ENCODE data around the gene OR52E5.

The OR52E5 gene

DNA sequence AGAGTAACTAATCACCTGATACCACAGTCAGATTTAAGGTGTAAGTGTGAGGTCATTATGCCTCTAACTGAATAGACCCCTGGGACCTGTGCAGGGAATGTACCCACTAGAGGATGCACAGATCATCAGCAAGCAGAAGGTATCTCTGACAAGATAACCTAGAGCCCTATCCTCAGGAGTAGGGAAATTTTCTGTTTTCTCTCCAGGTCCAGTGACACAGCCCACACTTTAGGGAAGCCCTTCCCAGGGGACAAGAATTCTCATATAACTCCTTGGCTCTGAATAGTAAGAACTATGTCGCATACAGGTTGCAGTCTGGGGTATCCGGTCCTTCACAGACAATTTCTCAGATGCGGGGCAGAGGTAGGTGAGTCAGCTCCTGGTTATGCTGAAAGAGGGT lies at the start of gene OR52E5:
Gene OR52E5, plus strand, starts transcription at position 301 of the 400 bp plus-strand sequence. CDS start 7,569 bp downstream, outside the sequence.
- DNase-seq (ENCODE audit: low read depth): no peak

DNA sequence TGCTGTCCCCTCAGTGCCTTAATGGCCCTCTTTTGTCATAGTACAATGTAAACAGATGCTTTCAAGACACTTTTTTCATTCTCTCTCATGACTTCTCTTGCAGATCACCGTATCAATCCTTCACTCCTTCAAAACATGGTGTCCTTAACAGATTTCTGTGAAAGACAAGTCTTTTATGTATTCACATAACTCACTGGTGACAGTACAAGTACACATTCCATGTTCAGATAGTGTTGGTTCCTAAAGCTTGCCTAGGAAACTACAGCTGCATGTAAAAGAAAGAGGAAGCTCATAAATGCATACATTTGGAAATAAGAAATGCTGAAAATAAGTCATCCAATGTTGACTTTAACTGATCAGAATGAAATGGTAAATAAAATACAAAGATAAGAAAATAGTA lies 46.3 kb upstream of the OR52E5 start:
- DNase-seq (ENCODE audit: low read depth): no peak

DNA sequence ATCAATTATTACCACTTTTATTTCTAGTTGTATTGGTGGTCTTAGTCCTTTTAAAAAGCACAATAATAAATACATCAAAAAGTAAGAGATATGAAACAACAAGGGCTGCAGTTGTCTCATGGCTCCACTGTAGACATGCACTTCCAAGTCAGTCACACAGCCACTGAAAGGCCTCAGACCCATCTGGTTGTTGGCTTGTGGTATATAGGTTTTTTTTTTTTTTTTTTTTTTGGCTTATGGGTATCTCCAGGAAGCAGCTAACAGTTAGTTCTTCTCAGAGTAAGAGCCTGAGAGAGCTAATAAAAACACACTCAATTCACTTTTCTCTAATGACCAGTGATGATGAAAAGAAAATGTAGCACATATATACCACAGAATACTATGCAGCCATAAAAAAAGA lies 45.3 kb upstream of the OR52E5 start:
- no peak for DNase-seq (ENCODE audit: low read depth)

DNA sequence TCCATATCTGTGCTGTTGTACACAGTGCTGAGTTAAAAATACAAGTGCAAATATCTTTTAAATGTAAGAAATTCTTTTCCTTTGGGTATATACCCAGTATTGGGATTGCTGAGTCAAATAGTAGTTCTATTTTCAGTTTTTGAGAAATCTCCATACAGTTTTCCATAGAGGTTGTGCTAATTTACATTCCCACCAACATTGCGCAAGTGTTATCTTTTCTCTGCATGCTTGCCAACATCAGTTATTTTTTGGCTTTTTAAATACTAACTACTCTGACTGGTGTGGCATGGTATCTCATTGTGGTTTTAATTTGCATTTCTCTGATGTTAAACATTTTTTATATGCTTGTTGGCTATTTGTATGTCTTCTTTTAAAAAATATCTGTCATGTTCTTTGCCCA lies 42.0 kb upstream of the OR52E5 start:
- no peak for DNase-seq (ENCODE audit: low read depth)

DNA sequence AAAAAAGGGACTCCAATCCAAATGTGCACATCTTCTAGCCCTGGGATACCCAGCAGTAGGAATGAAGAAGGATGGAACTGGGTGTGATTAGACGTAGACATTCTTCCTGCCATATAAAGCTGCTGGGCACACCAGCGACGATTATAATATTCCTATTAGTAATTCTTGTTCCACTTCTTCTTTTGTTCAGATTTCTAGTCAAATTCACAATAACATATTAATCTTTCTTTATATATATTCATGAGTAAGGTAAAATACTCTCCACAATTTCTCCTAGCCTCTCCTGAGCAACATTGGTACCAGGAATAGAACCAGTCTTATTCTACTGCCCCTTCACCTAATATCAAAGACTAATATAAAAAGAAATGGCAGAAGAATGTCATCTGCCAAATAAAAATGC lies 35.4 kb upstream of the OR52E5 start, which contains the start of gene OR52E8:
Gene OR52E8, minus strand, starts transcription at position 101 of the 400 bp plus-strand sequence. Its CDS starts 0 bp downstream, at position 101.
- no peak for DNase-seq (ENCODE audit: low read depth)

DNA sequence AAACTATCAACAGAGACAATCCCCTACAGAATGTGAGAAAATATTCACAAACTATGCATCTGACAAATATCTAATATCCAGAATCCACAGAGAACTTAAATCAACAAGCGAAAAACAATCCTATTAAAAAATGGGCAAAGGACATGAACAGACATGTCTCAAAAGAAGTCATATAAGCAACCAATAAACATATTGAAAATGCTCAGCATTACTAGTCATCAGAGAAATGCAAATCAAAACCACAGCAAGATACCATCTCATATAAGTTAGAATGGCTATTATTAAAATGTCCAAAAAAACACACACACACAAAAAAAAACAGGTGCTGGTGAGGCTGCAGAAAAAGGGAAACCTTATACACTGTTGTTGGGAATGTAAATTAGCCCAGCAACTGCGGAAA lies 27.2 kb upstream of the OR52E5 start:
- no peak for DNase-seq (ENCODE audit: low read depth)

DNA sequence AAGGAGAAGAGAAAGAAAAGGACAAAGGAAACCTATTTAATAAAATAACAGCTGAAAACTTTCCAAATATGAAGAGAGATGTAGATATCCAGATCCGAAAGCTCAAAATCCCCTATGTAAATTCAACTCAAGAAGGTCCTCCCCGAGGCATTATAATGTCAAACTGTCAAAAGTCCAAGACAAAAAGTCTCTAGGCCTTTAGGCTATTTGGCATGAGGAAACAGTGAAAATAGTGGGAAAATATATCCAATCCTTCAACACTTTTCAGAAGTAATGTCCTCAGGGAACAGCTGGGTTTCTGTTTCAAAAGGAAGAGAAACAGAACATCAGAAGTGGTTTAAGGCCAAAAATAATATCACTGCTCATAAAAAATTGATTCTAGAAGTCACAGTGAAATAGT lies 14.4 kb upstream of the OR52E5 start:
- no peak for DNase-seq (ENCODE audit: low read depth)

DNA sequence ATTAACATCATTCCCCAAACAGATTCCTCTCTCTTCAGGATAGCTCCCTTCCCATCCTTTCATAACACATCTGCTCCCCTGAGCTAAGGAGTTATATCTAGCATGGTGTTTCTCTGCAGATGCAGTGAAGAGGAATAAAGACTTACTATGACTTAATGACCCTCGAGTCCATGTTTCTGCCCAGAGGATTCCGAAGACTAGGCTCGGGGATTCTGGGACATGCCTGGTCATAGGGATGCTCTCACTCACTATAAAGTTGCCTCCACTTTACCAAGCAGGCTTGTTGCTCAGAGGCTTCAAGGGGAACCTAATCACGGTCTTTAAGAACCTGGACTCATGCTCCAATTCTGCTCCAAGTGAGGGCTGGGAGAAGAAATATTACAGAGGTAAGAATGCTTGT lies 12.7 kb upstream of the OR52E5 start, which contains the start of gene OR52E4:
Gene OR52E4, plus strand, starts transcription at position 301 of the 400 bp plus-strand sequence. CDS start 3,664 bp downstream, outside the sequence.
- no peak for DNase-seq (ENCODE audit: low read depth)

DNA sequence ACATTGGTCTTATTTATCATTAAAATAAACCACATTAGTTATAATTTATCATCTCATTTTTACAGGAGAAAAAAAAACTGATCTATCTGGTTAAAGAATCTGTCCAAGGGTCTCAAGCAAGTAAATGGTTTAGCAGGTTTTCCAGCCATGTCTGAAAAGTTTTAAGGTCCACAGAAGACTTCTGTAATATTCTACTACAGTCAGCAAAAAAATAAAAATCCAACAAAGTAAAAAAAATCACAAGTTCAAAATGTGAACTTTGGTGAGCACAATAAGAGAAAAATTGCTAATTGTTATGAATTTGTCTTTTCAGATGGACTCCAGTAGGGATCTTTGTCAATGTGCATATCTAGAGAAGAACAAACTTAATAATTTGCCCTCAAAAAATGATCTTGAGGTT lies 11.3 kb upstream of the OR52E5 start:
- no peak for DNase-seq (ENCODE audit: low read depth)

DNA sequence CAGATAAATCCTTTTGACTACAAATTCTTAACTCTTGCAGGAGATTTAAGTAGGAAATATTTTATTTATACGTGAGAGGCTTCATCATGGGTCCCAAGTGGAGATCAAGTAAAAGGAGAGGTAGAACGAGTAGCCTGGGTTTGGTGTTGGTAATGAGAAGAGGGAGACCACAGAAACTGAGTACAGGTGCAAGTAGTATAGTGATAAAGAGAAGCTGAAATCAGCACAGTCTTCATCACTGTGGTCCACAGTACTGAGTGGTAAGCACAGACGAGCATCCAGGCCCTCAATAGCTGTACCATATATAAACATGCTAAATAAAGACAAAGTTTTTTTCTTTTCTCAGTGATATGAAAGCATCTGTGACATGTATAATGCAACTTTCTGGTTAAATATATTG lies 5.8 kb upstream of the OR52E5 start:
- no peak for DNase-seq (ENCODE audit: low read depth)

DNA sequence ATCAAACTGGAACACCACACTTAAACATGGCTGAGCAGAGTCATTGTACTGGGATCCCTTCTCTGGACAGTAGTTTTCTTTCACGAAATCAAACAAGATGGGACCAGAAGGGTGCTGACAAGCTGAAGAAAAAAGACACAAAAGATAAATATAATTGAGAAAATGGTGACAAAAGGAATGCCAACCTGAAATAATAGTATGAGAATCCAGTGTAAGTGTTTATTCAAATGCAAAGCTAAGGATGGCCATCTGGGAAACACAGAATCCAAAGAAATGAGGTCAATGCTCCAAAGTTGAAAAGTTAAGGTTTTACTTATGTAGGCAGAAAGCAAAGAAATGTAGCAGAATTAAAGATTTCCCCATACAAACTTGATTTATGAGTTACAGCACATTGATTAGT lies 5.3 kb upstream of the OR52E5 start:
- no peak for DNase-seq (ENCODE audit: low read depth)

DNA sequence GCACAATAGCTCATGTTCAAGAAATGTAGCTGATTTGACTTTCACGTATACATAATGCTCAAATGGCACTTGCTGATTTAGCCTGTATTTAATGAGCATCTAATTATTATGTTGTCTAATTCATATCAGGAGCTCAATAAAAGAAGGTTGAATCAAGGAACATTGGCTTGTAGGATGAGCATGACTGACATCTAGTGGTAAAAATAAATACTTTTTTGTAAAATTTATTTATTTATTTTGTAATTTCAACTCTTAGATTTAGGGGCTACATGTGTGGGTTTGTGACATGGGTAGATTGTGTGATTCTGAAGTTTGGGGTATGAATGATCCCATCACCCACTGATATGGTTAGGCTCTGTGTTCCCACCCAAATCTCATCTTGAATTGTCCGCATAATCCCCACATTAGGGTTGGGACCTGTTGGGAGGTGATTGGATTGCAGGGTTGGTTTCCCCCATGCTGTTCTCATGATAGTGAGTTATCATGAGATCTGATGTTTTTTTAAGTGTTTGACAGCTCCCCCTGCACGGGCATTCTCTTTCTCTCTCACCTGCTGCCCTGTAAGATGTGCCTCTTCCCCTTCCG lies 1.7 kb upstream of the OR52E5 start:
- no peak for DNase-seq (ENCODE audit: low read depth)

DNA sequence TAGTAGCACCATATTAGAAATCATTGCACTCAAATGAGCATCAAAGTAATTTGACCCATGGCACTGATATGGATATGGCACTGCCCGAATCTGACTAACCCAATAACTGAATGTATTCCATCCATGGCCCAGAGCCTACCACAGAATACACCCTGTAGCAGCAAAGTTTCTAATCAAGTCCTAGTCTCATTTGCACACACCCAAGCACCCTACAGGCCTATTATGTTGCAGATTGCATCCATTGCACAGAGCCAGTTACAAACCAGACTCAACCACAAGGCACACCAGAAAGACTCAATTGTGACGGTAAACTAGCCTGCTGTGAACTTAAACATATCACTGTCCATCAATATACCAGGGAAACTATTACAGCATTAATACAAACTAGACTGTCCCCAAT lies 6.5 kb downstream of the OR52E5 start:
- no peak for DNase-seq (ENCODE audit: low read depth)

DNA sequence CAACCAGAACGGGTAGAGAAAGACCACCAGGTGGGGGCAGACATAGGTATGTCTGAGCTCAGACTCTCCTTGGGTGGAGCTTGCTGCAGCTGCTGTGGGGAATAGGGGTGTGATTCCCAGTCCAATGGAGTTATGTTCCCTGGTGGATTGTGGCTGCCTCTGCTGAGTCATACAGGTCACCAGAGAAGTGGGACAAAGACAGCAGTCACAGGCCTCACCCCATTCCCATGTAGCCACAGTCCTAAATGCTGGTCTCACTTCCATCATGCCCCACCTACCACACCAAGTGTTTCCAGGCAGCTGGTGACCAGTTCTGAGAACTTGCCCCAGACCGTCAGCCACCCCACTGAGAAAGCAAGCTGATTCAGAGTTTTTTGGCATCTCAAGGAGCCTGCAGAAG lies 17.5 kb downstream of the OR52E5 start:
- DNase-seq (ENCODE audit: low read depth): no peak

DNA sequence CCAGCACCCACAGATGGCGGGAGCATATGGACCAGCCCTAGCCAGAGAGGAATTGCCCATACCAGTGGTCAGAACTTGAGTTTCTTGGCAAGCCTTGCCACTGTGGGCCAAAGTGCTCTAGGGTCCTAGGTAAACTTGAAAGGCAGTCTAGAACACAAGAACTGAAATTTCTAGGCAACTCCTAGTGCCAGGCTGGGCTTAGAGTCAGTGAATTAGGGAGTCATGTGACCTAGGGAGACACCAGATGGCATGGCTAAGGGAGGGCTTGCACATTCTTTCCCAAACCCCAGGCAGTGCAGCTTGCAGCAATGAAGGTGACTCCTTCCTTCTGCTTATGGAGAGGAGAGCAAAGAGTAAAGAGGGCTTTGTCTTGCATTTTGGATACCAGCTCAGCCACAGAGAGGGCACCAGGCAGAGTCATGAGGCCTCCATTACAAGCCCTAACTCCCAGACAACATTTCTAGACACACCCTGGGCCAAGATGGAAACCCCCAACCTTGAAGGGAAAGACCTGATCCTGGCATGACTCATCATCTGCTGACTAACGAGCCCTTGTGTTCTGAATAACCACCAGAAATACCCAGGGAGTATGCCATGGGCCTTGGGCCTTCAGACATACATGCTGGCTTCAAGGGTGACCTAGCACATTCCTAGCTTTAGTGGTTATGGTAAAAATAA lies 29.9 kb downstream of the OR52E5 start:
- DNase-seq (ENCODE audit: low read depth): no peak

DNA sequence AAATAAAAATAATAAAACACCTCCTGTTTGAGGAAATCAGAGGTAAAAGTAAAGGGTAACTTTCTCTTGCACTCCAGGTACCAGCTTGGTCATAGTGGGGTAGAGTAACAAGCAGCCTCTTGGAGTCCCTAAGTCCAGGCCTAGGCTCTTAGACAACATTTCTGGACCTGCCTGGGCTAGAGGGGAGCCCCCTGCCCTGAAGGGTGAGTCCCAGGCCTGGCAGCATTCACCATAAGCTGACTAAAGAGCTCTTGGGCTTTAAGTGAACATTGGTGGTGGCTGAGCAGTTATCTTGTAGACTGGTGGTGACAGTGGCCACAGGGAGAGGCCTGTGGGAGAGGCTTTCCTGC lies 30.4 kb downstream of the OR52E5 start:
- no peak for DNase-seq (ENCODE audit: low read depth)

DNA sequence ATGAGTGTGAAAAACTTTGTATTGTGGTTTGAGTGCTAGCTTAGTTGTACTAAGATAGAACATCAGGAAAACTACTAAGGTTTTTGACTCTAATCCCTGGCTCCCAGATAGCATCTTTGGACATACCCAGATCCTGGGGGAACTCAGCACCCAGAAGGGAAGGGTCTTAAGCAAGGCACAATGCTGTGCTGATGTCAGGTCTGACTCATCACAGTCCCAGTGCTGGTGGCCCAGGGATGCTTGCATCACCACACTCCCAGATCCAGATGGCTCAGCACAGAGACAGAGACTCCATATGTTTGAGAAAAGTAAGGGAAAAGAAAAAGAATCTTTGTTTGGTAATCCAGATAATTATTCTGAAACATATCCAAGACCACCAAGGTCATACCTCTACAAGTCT lies 30.8 kb downstream of the OR52E5 start:
- DNase-seq (ENCODE audit: low read depth): no peak

DNA sequence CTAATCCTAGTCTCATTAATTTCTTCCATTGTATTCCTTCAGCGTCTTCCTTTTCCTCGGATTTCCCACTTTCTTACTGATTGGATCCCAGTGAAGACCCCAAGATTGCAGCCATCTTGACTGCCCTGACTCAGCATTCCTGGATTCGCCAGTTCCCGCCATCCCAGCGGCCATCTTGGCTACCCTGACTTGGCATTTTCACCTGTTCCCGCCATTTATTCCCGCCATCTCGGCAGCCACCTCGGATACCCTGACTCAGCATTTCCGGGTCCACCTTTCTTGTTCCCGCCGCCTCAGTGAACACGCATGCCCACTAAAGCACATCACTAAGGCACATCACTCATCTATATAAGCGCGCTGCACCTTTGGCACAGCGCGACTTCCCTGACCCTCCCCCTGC lies 35.3 kb downstream of the OR52E5 start:
- DNase-seq (ENCODE audit: low read depth): no peak

DNA sequence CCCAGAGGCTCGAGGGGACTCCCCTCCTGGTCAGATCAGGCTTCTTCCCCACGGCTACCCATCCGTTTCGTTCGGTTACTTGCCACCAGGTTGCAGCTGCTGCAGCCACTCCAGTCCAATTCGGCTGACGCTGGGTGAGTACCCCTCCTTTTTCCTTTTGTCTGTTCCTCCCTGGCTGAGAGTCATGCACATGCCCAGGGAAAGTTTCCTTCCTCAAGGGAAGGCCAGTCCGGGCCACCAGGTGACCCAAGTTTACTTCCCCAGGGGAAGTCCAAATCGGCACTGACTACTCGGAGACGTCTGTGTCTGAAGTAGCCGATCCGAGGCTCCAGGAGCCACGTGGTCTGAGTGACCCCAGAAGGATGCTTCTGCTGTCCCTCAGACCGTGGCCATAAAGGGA lies 35.8 kb downstream of the OR52E5 start:
- no peak for DNase-seq (ENCODE audit: low read depth)

DNA sequence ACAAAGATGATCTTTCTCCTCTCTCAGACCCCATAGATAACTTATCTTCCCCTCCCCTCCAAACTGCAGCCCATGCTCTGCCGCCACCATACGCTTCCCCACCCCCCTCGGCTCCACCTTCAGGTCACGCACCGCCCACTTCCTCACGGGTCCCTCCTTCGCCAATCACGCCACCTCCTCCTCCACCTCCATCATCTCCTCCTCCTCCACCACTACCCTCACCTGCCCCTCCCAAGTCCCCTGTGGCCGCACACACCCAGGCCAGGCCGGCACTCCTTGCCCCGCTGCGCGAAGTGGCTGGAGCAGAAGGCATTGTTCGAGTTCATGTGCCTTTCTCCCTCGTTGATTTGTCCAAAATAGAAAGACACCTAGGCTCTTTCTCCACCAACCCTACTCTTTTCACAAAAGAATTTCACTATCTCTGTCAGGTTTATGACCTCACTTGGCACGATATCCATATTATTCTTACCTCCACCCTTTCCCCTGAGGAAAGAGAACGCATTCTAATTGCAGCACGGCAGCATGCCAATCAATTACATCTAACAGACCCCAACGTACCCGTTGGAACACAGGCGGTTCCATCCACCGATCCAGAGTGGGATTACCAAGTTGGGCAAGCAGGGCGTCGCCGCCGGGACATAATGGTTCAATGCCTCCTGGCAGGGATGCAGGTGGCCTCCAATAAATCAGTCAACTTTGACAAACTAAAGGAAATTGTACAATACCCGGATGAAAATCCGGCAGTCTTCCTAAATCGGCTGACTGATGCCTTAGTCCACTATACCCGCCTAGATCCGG lies 36.8 kb downstream of the OR52E5 start:
- DNase-seq (ENCODE audit: low read depth): no peak

DNA sequence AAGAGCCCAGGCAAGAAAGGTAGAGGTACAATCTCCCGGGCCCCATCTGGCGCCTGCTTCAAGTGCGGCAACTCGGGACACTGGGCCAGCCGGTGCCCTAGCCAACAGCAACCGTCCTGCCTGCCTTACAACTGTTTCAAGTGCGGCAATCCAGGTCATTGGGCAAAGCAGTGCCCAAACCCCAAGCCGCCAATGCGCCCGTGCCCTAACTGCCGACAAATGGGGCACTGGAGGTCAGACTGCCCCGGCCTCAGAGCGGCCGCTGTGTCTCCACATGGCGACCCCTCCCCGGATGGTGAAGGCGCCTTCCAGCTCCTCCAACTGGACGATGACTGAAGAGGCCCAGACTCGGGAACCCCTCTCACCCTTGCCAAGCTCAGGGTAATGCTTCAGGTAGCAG lies 37.6 kb downstream of the OR52E5 start:
- DNase-seq (ENCODE audit: low read depth): no peak

DNA sequence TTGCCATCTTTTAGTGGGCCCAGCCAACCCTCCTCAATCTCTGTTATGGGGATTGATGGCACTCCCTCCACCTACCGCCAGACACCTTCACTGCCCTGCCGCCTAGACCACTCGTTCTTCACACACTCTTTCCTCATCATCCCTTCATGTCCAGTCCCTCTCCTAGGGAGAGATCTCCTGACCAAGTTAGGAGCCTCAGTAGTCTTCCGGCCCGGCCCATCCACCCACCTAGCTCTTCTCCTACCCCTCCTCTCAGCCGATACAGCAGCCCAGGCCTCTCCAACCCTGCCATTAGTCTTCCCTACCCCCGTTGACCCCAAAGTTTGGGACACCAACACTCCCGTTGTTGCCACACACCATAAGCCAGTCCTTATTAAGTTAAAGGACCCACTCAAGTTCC lies 38.1 kb downstream of the OR52E5 start:
- no peak for DNase-seq (ENCODE audit: low read depth)

DNA sequence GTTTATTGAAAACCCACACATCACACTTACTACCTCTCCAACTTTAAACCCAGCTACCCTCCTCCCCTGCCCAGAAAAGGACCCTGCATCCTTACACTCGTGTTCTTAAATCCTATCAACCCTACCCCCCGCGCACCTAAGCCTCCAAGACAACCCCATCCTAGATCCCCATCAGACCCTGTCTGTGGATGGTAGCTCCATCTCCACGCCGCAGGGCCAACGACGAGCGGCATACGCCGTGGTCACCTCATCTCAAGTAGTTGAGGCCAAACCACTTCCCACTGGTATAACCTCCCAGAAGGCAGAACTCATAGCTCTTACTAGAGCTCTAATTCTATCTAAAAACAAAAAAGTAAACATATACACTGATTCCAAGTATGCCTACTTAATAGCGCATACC lies 39.7 kb downstream of the OR52E5 start:
- no peak for DNase-seq (ENCODE audit: low read depth)

Data from fibroblast of gingiva (primary cell).